HEK293 (cell line): Measurements from ENCODE around the gene STEAP3.

Experiments used
- CTCF ChIA-PET: fragments of 350-600 bp; formaldehyde crosslinking; extraction: SDS; loops from one replicate; lab custom pipeline; 2021; ENCODE audit warnings: antibody characterized with exemption; lab: Yijun Ruan, JAX
- POLR2A ChIA-PET: fragments of 300-600 bp; formaldehyde crosslinking; extraction: SDS; loops from one replicate; lab custom pipeline; 2020; ENCODE audit warnings: antibody characterized with exemption, inconsistent platforms; lab: Yijun Ruan, JAX
- H3K27ac ChIP-seq: fragments of 200-500 bp; sonication (Bioruptor generic); 2 replicates; pipeline ENCODE4 v1.5.1; 2014; ENCODE audit warnings: low read depth, low read length, control low read depth, inconsistent platforms; ENCODE audit errors: extremely low read depth
- H3K36me3 ChIP-seq, 2 experiments: fragments of 200-500 bp in 1 of 2; sonication (Bioruptor generic) in 1 of 2; 1 replicate in 1 of 2; 2 replicates in 1 of 2; pipeline ENCODE4 v1.5.1; 2014 to 2017; ENCODE audit warnings: inconsistent platforms in 2 of 2, low read length in 2 of 2; ENCODE audit not compliant: control insufficient read depth in 2 of 2, insufficient read depth in 1 of 2
- H3K4me1 ChIP-seq: fragments of 200-500 bp; sonication (Bioruptor generic); 2 replicates; pipeline ENCODE4 v1.5.1; 2014; ENCODE audit warnings: mild to moderate bottlenecking, low read length, inconsistent platforms; ENCODE audit not compliant: control insufficient read depth, insufficient read depth
- H3K4me3 ChIP-seq: 2 replicates; pipeline ENCODE4 v1.5.1; 2011; ENCODE audit warnings: low read depth, mild to moderate bottlenecking, control low read depth, low read length, moderate library complexity
- H3K9me3 ChIP-seq: fragments of 200-500 bp; sonication (Bioruptor generic); 2 replicates; pipeline ENCODE4 v1.5.1; 2014; ENCODE audit warnings: low read depth, low read length, inconsistent platforms; ENCODE audit not compliant: control insufficient read depth, insufficient read depth
- ATF2 ChIP-seq: fragments of 450-650 bp; formaldehyde crosslinking; IDR thresholded peaks from 2 replicates; pipeline ENCODE4 v1.5.1; 2016; ENCODE audit warnings: missing biosample characterization, missing genetic modification characterization, low read depth
- FEZF1 ChIP-seq: fragments of 450-650 bp; formaldehyde crosslinking; IDR thresholded peaks from 2 replicates; pipeline ENCODE4 v1.5.1; 2016; ENCODE audit warnings: missing biosample characterization, missing genetic modification characterization
- HOXC10 ChIP-seq: sonication (generic); formaldehyde crosslinking; IDR thresholded peaks from 2 replicates; pipeline ENCODE4 v1.8.1; 2023; ENCODE audit warnings: mild to moderate bottlenecking, missing genetic modification reagents
- PBX3 ChIP-seq: sonication (generic); formaldehyde crosslinking; IDR thresholded peaks from 2 replicates; pipeline ENCODE4 v1.8.1; 2022; ENCODE audit warnings: mild to moderate bottlenecking, moderate library complexity, missing genetic modification reagents
- YY1 ChIP-seq: fragments of 450-650 bp; formaldehyde crosslinking; IDR thresholded peaks from 2 replicates; pipeline ENCODE4 v1.5.1; 2018; ENCODE audit warnings: missing biosample characterization, missing genetic modification characterization
- ZFHX2 ChIP-seq: fragments of 450-650 bp; formaldehyde crosslinking; conservative IDR thresholded peaks from 2 replicates; pipeline ENCODE4 v1.5.1; 2016; ENCODE audit warnings: missing biosample characterization, missing genetic modification characterization
- ZIC2 ChIP-seq: fragments of 450-650 bp; formaldehyde crosslinking; IDR thresholded peaks from 2 replicates; pipeline ENCODE4 v1.5.1; 2016; ENCODE audit warnings: missing biosample characterization, missing genetic modification characterization
- ZNF155 ChIP-seq: fragments of 450-650 bp; formaldehyde crosslinking; IDR thresholded peaks from 2 replicates; pipeline ENCODE4 v1.5.1; 2016; ENCODE audit warnings: missing biosample characterization, missing genetic modification characterization
- ZNF157 ChIP-seq: fragments of 450-650 bp; formaldehyde crosslinking; IDR thresholded peaks from 2 replicates; pipeline ENCODE4 v1.5.1; 2016; ENCODE audit warnings: missing biosample characterization, missing genetic modification characterization
- ZNF335 ChIP-seq: fragments of 450-650 bp; formaldehyde crosslinking; conservative IDR thresholded peaks from 2 replicates; pipeline ENCODE4 v1.5.1; 2016; ENCODE audit warnings: missing biosample characterization, missing genetic modification characterization
- ZNF341 ChIP-seq: fragments of 450-650 bp; formaldehyde crosslinking; IDR thresholded peaks from 2 replicates; pipeline ENCODE4; 2016; ENCODE audit warnings: low read depth, missing biosample characterization, missing genetic modification characterization
- ZNF398 ChIP-seq: fragments of 450-650 bp; formaldehyde crosslinking; IDR thresholded peaks from 2 replicates; pipeline ENCODE4 v1.5.1; 2017; ENCODE audit warnings: missing biosample characterization, missing genetic modification characterization
- ZNF426 ChIP-seq: fragments of 450-650 bp; formaldehyde crosslinking; IDR thresholded peaks from 2 replicates; pipeline ENCODE4 v1.5.1; 2017; ENCODE audit warnings: missing biosample characterization, missing genetic modification characterization, mild to moderate bottlenecking, inconsistent platforms, moderate library complexity
- ZNF518A ChIP-seq: fragments of 450-650 bp; formaldehyde crosslinking; conservative IDR thresholded peaks from 2 replicates; pipeline ENCODE4 v1.5.1; 2016; ENCODE audit warnings: low read depth, missing biosample characterization, missing genetic modification characterization
- ZNF544 ChIP-seq: fragments of 450-650 bp; formaldehyde crosslinking; IDR thresholded peaks from 2 replicates; pipeline ENCODE4 v1.5.0; 2017; ENCODE audit warnings: missing biosample characterization, missing genetic modification characterization
- ZNF585B ChIP-seq: fragments of 450-650 bp; formaldehyde crosslinking; IDR thresholded peaks from 2 replicates; pipeline ENCODE4 v1.5.1; 2016; ENCODE audit warnings: missing biosample characterization, missing genetic modification characterization
- ZNF629 ChIP-seq: fragments of 450-650 bp; formaldehyde crosslinking; IDR thresholded peaks from 2 replicates; pipeline ENCODE4 v1.5.1; 2017; ENCODE audit warnings: missing biosample characterization, missing genetic modification characterization
- ZNF704 ChIP-seq: fragments of 450-650 bp; formaldehyde crosslinking; IDR thresholded peaks from 2 replicates; pipeline ENCODE4 v1.5.1; 2016; ENCODE audit warnings: missing biosample characterization, missing genetic modification characterization
- ZNF785 ChIP-seq: fragments of 450-650 bp; formaldehyde crosslinking; IDR thresholded peaks from 2 replicates; pipeline ENCODE4 v1.5.1; 2016; ENCODE audit warnings: missing biosample characterization, missing genetic modification characterization
- ZNF843 ChIP-seq: fragments of 450-650 bp; formaldehyde crosslinking; IDR thresholded peaks from 2 replicates; pipeline ENCODE4 v1.5.1; 2016; ENCODE audit warnings: missing biosample characterization, missing genetic modification characterization
- ZSCAN23 ChIP-seq: fragments of 450-650 bp; formaldehyde crosslinking; IDR thresholded peaks from 2 replicates; pipeline ENCODE4 v1.5.1; 2016; ENCODE audit warnings: missing biosample characterization, missing genetic modification characterization

The STEAP3 gene

GRCh38 chr2:119214453-119215037 is 9.1 kb upstream of the STEAP3 start:
- H3K4me3 ChIP-seq, result no peak overlapping the region
- no peak overlapping the region for H3K27ac ChIP-seq
- ChIA-PET POLR2A (no interaction called here), CTCF (no interaction called here)
- peak; percentile 65 for TF ChIP-seq ZIC2 (tag by site-specific recombination)
- no peak for TF ChIP-seq ZNF155 (tag by site-specific recombination)
- TF ChIP-seq YY1, result no peak
- TF ChIP-seq ZNF544 (tag by site-specific recombination), result no peak
- TF ChIP-seq ZFHX2 (tag by site-specific recombination), result no peak
- H3K36me3 ChIP-seq, result no peaks in the 10 kb centered on the region
- peaks cover 7% of the 10 kb centered on the region for H3K4me1 ChIP-seq
- H3K9me3 ChIP-seq, result no peaks in the 10 kb centered on the region

GRCh38 chr2:119216994-119217393 is 6.6 kb upstream of the STEAP3 start:
- ChIA-PET POLR2A (no interaction called here), CTCF (interaction anchor here (6.0 kb wide), 1 partner anchor 48 kb away, joined by 53 read pairs; no protein-coding TSS in a partner anchor)
- H3K4me1 ChIP-seq, result peaks cover 13% of the 10 kb centered on the region
- no peaks in the 10 kb centered on the region for H3K36me3 ChIP-seq
- H3K9me3 ChIP-seq, result no peaks in the 10 kb centered on the region
- H3K27ac ChIP-seq, result no peak overlapping the region
- no peak overlapping the region for H3K4me3 ChIP-seq
- TF ChIP-seq PBX3 (CRISPR knock-in tag) (no peak), ZNF335 (tag by site-specific recombination) (no peak), ZSCAN23 (tag by site-specific recombination) (no peak), ZNF426 (tag by site-specific recombination) (no peak), ZNF629 (no peak), ZNF704 (tag by site-specific recombination) (no peak), HOXC10 (CRISPR knock-in tag) (no peak), ZNF785 (no peak), ZNF398 (tag by site-specific recombination) (no peak), ZNF341 (tag by site-specific recombination) (no peak), ZNF155 (tag by site-specific recombination) (no peak), ZNF585B (tag by site-specific recombination) (no peak), ATF2 (no peak), ZNF518A (tag by site-specific recombination) (no peak), ZNF157 (tag by site-specific recombination) (no peak), ZNF843 (tag by site-specific recombination) (no peak), FEZF1 (tag by site-specific recombination) (no peak)
